NCI-H1417 treated with DMSO at 0.1 percent for 48 hours (cell line): ENCODE data around the gene PITPNB.

Experiments
- DNase-seq: peaks from one replicate; lab custom pipeline; 2025; lab: John Stamatoyannopoulos, UW

The PITPNB gene

GRCh38 chr22:27919942-27920755 lies 1.1 kb upstream of the PITPNB start:
- DNase-seq = no peak

GRCh38 chr22:27918341-27919221 lies 475 bp downstream of the PITPNB start:
- DNase-seq = no peak

GRCh38 chr22:27915986-27916385 lies 3.1 kb downstream of the PITPNB start:
- DNase-seq = no peak

- DNase-seq = no peak
Measured at GRCh38 chr22:27913162-27913741, 5.8 kb downstream of the PITPNB start.

GRCh38 chr22:27912101-27912500 lies 7.0 kb downstream of the PITPNB start:
- no peak for DNase-seq

- no peak for DNase-seq
Measured at GRCh38 chr22:27911330-27911729, 7.7 kb downstream of the PITPNB start.

GRCh38 chr22:27906241-27906640 lies 12.8 kb downstream of the PITPNB start:
- no peak for DNase-seq

- no peak for DNase-seq
Measured at GRCh38 chr22:27905653-27906052, 13.4 kb downstream of the PITPNB start.

- no peak for DNase-seq
Measured at GRCh38 chr22:27903805-27904473, 15.1 kb downstream of the PITPNB start.

GRCh38 chr22:27900153-27900552 lies 18.9 kb downstream of the PITPNB start:
- no peak for DNase-seq

GRCh38 chr22:27896245-27896644 lies 22.8 kb downstream of the PITPNB start:
- no peak for DNase-seq

- DNase-seq = no peak
Measured at GRCh38 chr22:27895600-27895999, 23.5 kb downstream of the PITPNB start.

- no peak for DNase-seq
Measured at GRCh38 chr22:27892811-27893210, 26.2 kb downstream of the PITPNB start.

GRCh38 chr22:27892064-27892463 lies 27.0 kb downstream of the PITPNB start:
- no peak for DNase-seq

GRCh38 chr22:27888310-27888709 lies 30.7 kb downstream of the PITPNB start:
- DNase-seq = no peak

- no peak for DNase-seq
Measured at GRCh38 chr22:27886843-27887151, 32.3 kb downstream of the PITPNB start.

GRCh38 chr22:27885977-27886842 lies 32.8 kb downstream of the PITPNB start:
- no peak for DNase-seq

- DNase-seq = no peak
Measured at GRCh38 chr22:27883656-27884350, 35.3 kb downstream of the PITPNB start.

GRCh38 chr22:27882507-27883290 lies 36.4 kb downstream of the PITPNB start:
- no peak for DNase-seq

GRCh38 chr22:27881421-27881820 lies 37.6 kb downstream of the PITPNB start:
- no peak for DNase-seq
